Peyer's patch (tissue), 4 donors: ENCODE measurements around the gene GNL2. TPM values are rescaled to one million over a fixed set of nuclear protein-coding genes. Genes with fewer than 3 reads are reported as not detected.

ENCODE experiments used
- DNase-seq, 3 donors: peaks; one replicate each; pipeline ENCODE4 v3.0.0-alpha.2; 2017 to 2019
- H3K27ac ChIP-seq, 4 donors: fragments of 200-600 bp; sonication (generic); one replicate each; pipeline ENCODE4 v1.5.1; 2016 to 2019
- H3K27me3 ChIP-seq, 2 donors: fragments of 200-600 bp; sonication (generic); one replicate each; pipeline ENCODE4 v1.5.1; 2019
- H3K36me3 ChIP-seq, 3 donors: fragments of 200-600 bp; sonication (generic); one replicate each; pipeline ENCODE4 v1.5.1; 2016 to 2019
- H3K4me1 ChIP-seq, 4 donors: fragments of 200-600 bp; sonication (generic); one replicate each; pipeline ENCODE4 v1.5.1; 2016 to 2019
- H3K4me3 ChIP-seq, 4 donors: fragments of 200-600 bp; sonication (generic); 1 replicate in 3 of 4; 2 replicates in 1 of 4; pipeline ENCODE4 v1.5.1; 2016 to 2019; ENCODE audit warnings: mild to moderate bottlenecking in 1 of 4
- H3K9me3 ChIP-seq, 4 donors: fragments of 200-600 bp; sonication (generic); one replicate each; pipeline ENCODE4 v1.5.1; 2016 to 2019; ENCODE audit warnings: mild to moderate bottlenecking in 1 of 4
- CTCF ChIP-seq, 6 experiments: fragments of 450-650 bp in 4 of 6; fragments of 200-600 bp in 2 of 6; sonication (generic) in 1 of 6; IDR thresholded peaks; one replicate each; pipeline ENCODE4 v1.5.1; 2017 to 2019; ENCODE audit warnings: antibody characterized with exemption in 6 of 6, mild to moderate bottlenecking in 3 of 6, moderate library complexity in 1 of 6
- POLR2A ChIP-seq, 2 donors: fragments of 450-650 bp; IDR thresholded peaks; one replicate each; pipeline ENCODE4 v1.5.1; 2017; ENCODE audit warnings: antibody characterized with exemption in 2 of 2, mild to moderate bottlenecking in 2 of 2, moderate library complexity in 2 of 2
- total RNA-seq, 4 donors: library from RNA; depleted of rRNA; stranded (reverse); fragments of >200 nt; gene quantifications; one replicate each; pipeline ENCODE4 v1.1.0, GENCODE V29; 2016

Gene GNL2
- total RNA-seq, result 10 to 100 TPM; 27.5 to 56.9 (median 49.9) TPM

DNA sequence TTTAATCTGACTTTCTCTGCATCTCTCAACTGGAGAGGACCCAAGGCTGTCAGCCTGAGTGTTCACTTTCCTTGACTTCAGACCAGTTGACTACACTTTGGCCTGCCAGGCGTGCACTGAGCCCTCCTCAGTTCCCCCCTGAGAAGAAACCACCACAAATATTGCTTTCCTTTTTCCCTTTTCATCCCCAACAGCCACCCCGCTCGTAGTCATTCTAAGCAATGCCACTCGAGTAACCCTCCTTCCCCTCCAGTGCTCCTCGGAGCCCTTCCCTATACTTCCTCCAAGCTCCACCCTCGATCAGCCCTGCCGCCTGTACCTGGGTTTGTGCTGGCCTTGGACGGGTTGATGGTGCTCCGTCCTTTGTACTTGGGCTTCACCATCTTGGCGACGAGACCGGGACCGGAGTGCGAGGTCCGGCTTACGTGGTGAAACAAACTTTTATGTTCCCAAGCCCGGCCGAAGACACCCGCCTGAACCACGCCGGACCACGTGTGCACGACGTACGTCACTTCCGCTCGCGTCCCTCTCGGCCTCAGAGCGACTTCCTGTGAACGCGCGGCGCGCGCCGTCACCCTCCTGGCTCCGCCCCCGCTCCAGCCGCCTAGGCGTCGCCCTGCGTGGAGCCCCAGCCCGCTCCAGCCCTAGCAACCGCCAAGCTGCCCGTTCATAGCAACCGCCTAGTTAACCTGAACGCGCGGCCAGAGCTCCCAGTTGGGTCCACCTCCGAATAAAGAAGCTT is at the start of gene GNL2:
Gene GNL2, minus strand, starts transcription at position 498 of the 742 bp plus-strand sequence. Its CDS starts 115 bp downstream, at position 383.
- H3K36me3 ChIP-seq, result peaks cover 0 to 30% (median 0%) of the 10 kb centered on the region in 3 donors
- no peak for TF ChIP-seq CTCF (IDR thresholded peaks at IDR 0.05)
- peak; percentile 68 to 85 for TF ChIP-seq POLR2A (IDR thresholded peaks at IDR 0.05)
- H3K27me3 ChIP-seq, result no peaks in the 10 kb centered on the region
- no peaks in the 10 kb centered on the region for H3K9me3 ChIP-seq
- peak; percentile 97 to 99 (median 99) for DNase-seq
- H3K4me3 ChIP-seq, result peak within 1 kb of the TSS; percentile 56 to 83 (median 68)
- peak within 1 kb of the TSS; percentile 66 to 87 (median 82) for H3K27ac ChIP-seq
- peaks cover 0 to 14% (median 0%) of the 10 kb centered on the region in 4 donors for H3K4me1 ChIP-seq

GRCh38 chr1:37641059-37641458 is 45.3 kb upstream of the GNL2 start:
- no peak for TF ChIP-seq CTCF (IDR thresholded peaks at IDR 0.05)
- TF ChIP-seq POLR2A (IDR thresholded peaks at IDR 0.05), result no peak
- H3K27ac ChIP-seq, result no peak overlapping the region
- no peaks in the 10 kb centered on the region for H3K4me1 ChIP-seq
- no peaks in the 10 kb centered on the region for H3K36me3 ChIP-seq
- H3K27me3 ChIP-seq, result no peaks in the 10 kb centered on the region
- H3K4me3 ChIP-seq, result no peak overlapping the region
- DNase-seq, result no peak
- no peaks in the 10 kb centered on the region for H3K9me3 ChIP-seq

DNA sequence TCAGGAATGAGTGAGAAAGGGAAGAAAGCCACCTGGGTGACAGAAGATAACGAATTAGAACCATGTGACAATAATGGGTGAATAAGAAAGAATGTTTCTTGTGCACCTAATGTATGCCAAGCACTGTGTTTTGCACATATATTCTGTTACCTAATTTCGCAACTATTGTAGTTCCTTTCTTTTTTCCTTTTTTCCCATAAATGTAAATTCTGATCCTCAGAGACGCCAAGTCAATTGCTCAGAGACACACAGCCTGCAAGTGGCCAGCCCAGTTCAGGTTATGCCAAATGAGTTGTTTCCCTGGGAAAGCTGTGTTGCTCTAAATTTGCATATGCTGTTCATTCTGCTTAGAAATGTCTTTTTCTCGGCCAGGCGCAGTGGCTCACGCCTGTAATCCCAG is 40.7 kb upstream of the GNL2 start:
- Histone ChIP-seq H3K4me3 (no peak overlapping the region), H3K4me1 (peaks cover 0 to 8% (median 3%) of the 10 kb centered on the region in 4 donors), H3K27ac (no peak overlapping the region), H3K9me3 (no peaks in the 10 kb centered on the region), H3K27me3 (peaks cover 0 to 24% of the 10 kb centered on the region in 2 donors), H3K36me3 (no peaks in the 10 kb centered on the region)
- TF ChIP-seq POLR2A (IDR thresholded peaks at IDR 0.05) (no peak), CTCF (IDR thresholded peaks at IDR 0.05) (no peak)
- no peak for DNase-seq

GRCh38 chr1:37634992-37635902 is 39.5 kb upstream of the GNL2 start:
- H3K9me3 ChIP-seq, result no peaks in the 10 kb centered on the region
- peak overlapping the region in 1 of 4 donors; percentile 55 for H3K27ac ChIP-seq
- peak overlapping the region; percentile 24 to 45 (median 42) for H3K4me3 ChIP-seq
- H3K36me3 ChIP-seq, result no peaks in the 10 kb centered on the region
- peaks cover 0 to 24% of the 10 kb centered on the region in 2 donors for H3K27me3 ChIP-seq
- TF ChIP-seq CTCF (IDR thresholded peaks at IDR 0.05) (no peak), POLR2A (IDR thresholded peaks at IDR 0.05) (no peak)
- DNase-seq, result no peak
- peaks cover 0 to 8% (median 3%) of the 10 kb centered on the region in 4 donors for H3K4me1 ChIP-seq

GRCh38 chr1:37634244-37634991 is 38.7 kb upstream of the GNL2 start, which contains the start of gene RSPO1:
Gene RSPO1, minus strand, starts transcription at chr1:37634892. Its CDS starts 5,231 bp downstream, at chr1:37629661.
- H3K4me1 ChIP-seq, result peaks cover 0 to 8% (median 3%) of the 10 kb centered on the region in 4 donors
- no peaks in the 10 kb centered on the region for H3K36me3 ChIP-seq
- DNase-seq, result peak in 1 of 3 donors; percentile 48
- peak within 1 kb of the TSS in 1 of 4 donors; percentile 55 for H3K27ac ChIP-seq
- H3K27me3 ChIP-seq, result peaks cover 0 to 24% of the 10 kb centered on the region in 2 donors
- no peaks in the 10 kb centered on the region for H3K9me3 ChIP-seq
- H3K4me3 ChIP-seq, result peak within 1 kb of the TSS; percentile 24 to 45 (median 42)
- no peak for TF ChIP-seq POLR2A (IDR thresholded peaks at IDR 0.05)
